Thoracic aorta (tissue), 2 donors: Measurements from ENCODE around the gene NFIA. TPM values are rescaled to one million over a fixed set of nuclear protein-coding genes. Genes with fewer than 3 reads are reported as not detected.

Source experiments
- ATAC-seq: fragments of 150-250 bp; one replicate; pipeline ENCODE4 v1.8.0; 2017; ENCODE audit warnings: low read depth; ENCODE audit not compliant: insufficient number of reproducible peaks, low FRiP score
- DNase-seq: peaks from one replicate; pipeline ENCODE4 v3.0.0-alpha.2; 2020; ENCODE audit warnings: low spot score
- H3K27ac ChIP-seq, 2 donors: fragments of 200-600 bp; sonication (generic); 1 replicate in 1 of 2; 2 replicates in 1 of 2; pipeline ENCODE4 v1.5.1; 2016; ENCODE audit warnings: mild to moderate bottlenecking in 2 of 2, moderate library complexity in 2 of 2
- H3K27me3 ChIP-seq: fragments of 200-600 bp; sonication (generic); replicated peaks from 2 replicates; pipeline ENCODE4 v1.6.0; 2016; ENCODE audit warnings: mild to moderate bottlenecking; ENCODE audit not compliant: insufficient read depth
- H3K36me3 ChIP-seq: fragments of 200-600 bp; sonication (generic); one replicate; pipeline ENCODE4 v1.5.1; 2016
- H3K4me1 ChIP-seq, 2 donors: fragments of 200-600 bp; sonication (generic); 1 replicate in 1 of 2; 2 replicates in 1 of 2; pipeline versions ENCODE4 v1.5.1 to v1.6.0; 2016; ENCODE audit warnings: low read depth in 2 of 2, mild to moderate bottlenecking in 1 of 2; ENCODE audit not compliant: control insufficient read depth in 1 of 2
- H3K4me3 ChIP-seq: fragments of 200-600 bp; sonication (generic); 2 replicates; pipeline ENCODE4 v1.5.1; 2016; ENCODE audit warnings: mild to moderate bottlenecking
- H3K9me3 ChIP-seq: fragments of 200-600 bp; sonication (generic); 2 replicates; pipeline ENCODE4 v1.5.1; 2016
- total RNA-seq, 2 donors: library from RNA; depleted of rRNA; stranded (reverse); fragments of >200 nt; gene quantifications; one replicate each; pipeline versions ENCODE4 v1.1.0 to v1.2.3, GENCODE V29; 2016
- TF ChIP-seq, protein P1 (sequence below): fragments of 200-600 bp; sonication (generic); IDR thresholded peaks from one replicate; pipeline ENCODE4 v1.5.1; 2019; ENCODE audit warnings: antibody characterized with exemption

The NFIA gene
- total RNA-seq, 2 donors from 2014 or later: 99.8 to 118 TPM

DNA sequence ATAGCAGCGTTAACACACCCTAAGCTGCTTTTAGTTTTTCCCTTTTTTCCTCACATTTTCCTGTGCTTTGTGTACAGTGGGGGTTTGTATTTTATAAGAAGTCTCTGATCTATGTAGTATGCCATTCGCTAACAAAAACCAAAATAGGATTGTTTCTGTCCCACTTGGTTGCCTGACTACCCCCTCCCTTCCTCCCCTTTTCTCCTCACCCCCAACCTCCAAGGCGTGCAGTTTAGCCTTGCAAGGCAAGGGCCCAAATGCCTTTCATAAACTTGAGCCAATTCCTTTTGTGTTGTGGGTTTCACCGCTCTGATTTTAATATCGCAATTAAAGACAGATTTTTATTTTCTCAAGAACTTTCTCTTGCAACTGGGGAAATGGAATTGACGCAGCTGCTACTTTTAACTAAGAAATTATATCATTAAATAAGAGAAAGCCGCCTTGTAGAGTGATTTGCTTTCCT lies 365.6 kb downstream of the NFIA start:
- no peak for ATAC-seq
- no peaks in the 10 kb centered on the region for H3K27me3 ChIP-seq
- H3K36me3 ChIP-seq: no peaks in the 10 kb centered on the region
- no peak for DNase-seq
- H3K4me3 ChIP-seq: no peak overlapping the region
- peak overlapping the region; percentile 93 to 95 for H3K27ac ChIP-seq
- H3K9me3 ChIP-seq: no peaks in the 10 kb centered on the region
- peaks cover 43 to 91% of the 10 kb centered on the region in 2 donors for H3K4me1 ChIP-seq
- TF ChIP-seq, protein P1, sequence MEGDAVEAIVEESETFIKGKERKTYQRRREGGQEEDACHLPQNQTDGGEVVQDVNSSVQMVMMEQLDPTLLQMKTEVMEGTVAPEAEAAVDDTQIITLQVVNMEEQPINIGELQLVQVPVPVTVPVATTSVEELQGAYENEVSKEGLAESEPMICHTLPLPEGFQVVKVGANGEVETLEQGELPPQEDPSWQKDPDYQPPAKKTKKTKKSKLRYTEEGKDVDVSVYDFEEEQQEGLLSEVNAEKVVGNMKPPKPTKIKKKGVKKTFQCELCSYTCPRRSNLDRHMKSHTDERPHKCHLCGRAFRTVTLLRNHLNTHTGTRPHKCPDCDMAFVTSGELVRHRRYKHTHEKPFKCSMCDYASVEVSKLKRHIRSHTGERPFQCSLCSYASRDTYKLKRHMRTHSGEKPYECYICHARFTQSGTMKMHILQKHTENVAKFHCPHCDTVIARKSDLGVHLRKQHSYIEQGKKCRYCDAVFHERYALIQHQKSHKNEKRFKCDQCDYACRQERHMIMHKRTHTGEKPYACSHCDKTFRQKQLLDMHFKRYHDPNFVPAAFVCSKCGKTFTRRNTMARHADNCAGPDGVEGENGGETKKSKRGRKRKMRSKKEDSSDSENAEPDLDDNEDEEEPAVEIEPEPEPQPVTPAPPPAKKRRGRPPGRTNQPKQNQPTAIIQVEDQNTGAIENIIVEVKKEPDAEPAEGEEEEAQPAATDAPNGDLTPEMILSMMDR: no peak

DNA sequence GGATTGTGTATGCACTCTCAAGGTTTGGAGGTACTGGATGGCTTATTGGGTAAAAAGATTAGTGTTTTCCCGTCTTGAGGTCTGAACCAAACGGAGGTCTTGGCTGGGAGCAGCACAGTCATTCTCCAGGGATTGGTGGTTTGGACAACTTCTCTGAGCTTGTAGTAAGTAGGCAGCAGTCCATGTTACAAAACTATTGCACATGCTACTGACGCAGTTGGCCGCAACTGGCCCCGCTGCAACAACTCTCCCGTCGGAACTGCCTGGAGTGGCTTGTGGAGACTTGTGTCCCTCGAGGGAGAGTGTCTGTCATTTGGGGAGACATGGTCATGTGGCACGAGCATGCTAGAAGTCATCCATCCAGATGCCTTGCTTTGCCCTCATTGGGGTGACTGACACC lies 366.6 kb downstream of the NFIA start:
- peak; percentile 70 for ATAC-seq
- Histone ChIP-seq H3K36me3 (no peaks in the 10 kb centered on the region), H3K9me3 (no peaks in the 10 kb centered on the region), H3K4me3 (peak overlapping the region; percentile 25), H3K4me1 (peaks cover 40 to 90% of the 10 kb centered on the region in 2 donors), H3K27me3 (no peaks in the 10 kb centered on the region), H3K27ac (peak overlapping the region; percentile 93 to 95)
- TF ChIP-seq, protein P1: no peak
- DNase-seq: peak; percentile 53

- no peaks in the 10 kb centered on the region for H3K27me3 ChIP-seq
- H3K27ac ChIP-seq: peak overlapping the region; percentile 93 to 95
- no peaks in the 10 kb centered on the region for H3K36me3 ChIP-seq
- no peak for ATAC-seq
- H3K4me3 ChIP-seq: no peak overlapping the region
- no peaks in the 10 kb centered on the region for H3K9me3 ChIP-seq
- DNase-seq: no peak
- TF ChIP-seq, protein P1: no peak
- peaks cover 40 to 90% of the 10 kb centered on the region in 2 donors for H3K4me1 ChIP-seq
Observed at GRCh38 chr1:61449410-61449809, 367.0 kb downstream of the NFIA start.

- Histone ChIP-seq H3K27ac (peak overlapping the region; percentile 93 to 95), H3K27me3 (no peaks in the 10 kb centered on the region), H3K4me3 (no peak overlapping the region), H3K4me1 (peaks cover 40 to 87% of the 10 kb centered on the region in 2 donors), H3K9me3 (no peaks in the 10 kb centered on the region), H3K36me3 (peaks cover 3% of the 10 kb centered on the region)
- ATAC-seq (no peak), DNase-seq (no peak)
- TF ChIP-seq, protein P1: no peak
Observed at GRCh38 chr1:61450454-61450853, 368.1 kb downstream of the NFIA start.

GRCh38 chr1:61450872-61451571 lies 368.7 kb downstream of the NFIA start:
- Histone ChIP-seq H3K9me3 (no peaks in the 10 kb centered on the region), H3K27me3 (no peaks in the 10 kb centered on the region), H3K4me1 (peaks cover 40 to 85% of the 10 kb centered on the region in 2 donors), H3K36me3 (peaks cover 6% of the 10 kb centered on the region), H3K27ac (peak overlapping the region; percentile 93 to 95), H3K4me3 (no peak overlapping the region)
- TF ChIP-seq, protein P1: no peak
- no peak for ATAC-seq
- no peak for DNase-seq
